Pancreas (tissue), 10 donors: Measurements from ENCODE around the gene CYP27B1. TPM values are rescaled to one million over a fixed set of nuclear protein-coding genes. Genes with fewer than 3 reads are reported as not detected.
A peak's percentile ranks its signal among the peaks of the same experiment; 100 is the strongest.
"Not testable (repeated sequence)": the region's sequence is repeated elsewhere in the genome, so short reads cannot be mapped to it uniquely, and the experiment has no call there.

Experiments
- ATAC-seq, 4 donors: fragments of 200-7000 bp; cut with Tn5 transposase; one replicate each; pipeline versions ENCODE4 v1.8.0 to v1.9.1; 2020; ENCODE audit warnings: mild to moderate bottlenecking in 4 of 4, moderate library complexity in 4 of 4
- DNase-seq, 6 donors: peaks; one replicate each; pipeline ENCODE4 v3.0.0-alpha.2; 2020
- FAIRE-seq: peaks from 2 replicates; lab custom pipeline; 2012; peaks lifted over from hg19 to GRCh38; lab: Jason Lieb, UNC
- H3K27ac ChIP-seq, 4 donors: fragments of 200-600 bp; sonication (generic); 1 replicate in 3 of 4; 2 replicates in 1 of 4; pipeline versions ENCODE4 v1.5.0 to v1.8.0; 2020
- H3K27me3 ChIP-seq, 4 donors: fragments of 200-600 bp; one replicate each; pipeline ENCODE4 v1.8.0; 2021
- H3K36me3 ChIP-seq, 3 donors: fragments of 200-600 bp; sonication (generic) in 1 of 3; one replicate each; pipeline versions ENCODE4 v1.5.0 to v1.8.0; 2020 to 2021
- H3K4me1 ChIP-seq, 3 donors: fragments of 200-600 bp; one replicate each; pipeline ENCODE4 v1.8.0; 2021
- H3K4me3 ChIP-seq, 4 donors: fragments of 200-600 bp; sonication (generic) in 2 of 4; one replicate each; pipeline versions ENCODE4 v1.5.0 to v1.8.0; 2020 to 2021
- H3K9me3 ChIP-seq, 4 donors: fragments of 200-600 bp; one replicate each; pipeline ENCODE4 v1.8.0; 2021
- WGBS, 2 donors: extraction: QIAGEN DNeasy Blood & Tissue Kit; methylation state at CpG; one replicate each; pipeline ENCODE4 v1.1.7; 2013; 5-methylcytosine and 5-hydroxymethylcytosine counted together
- intact Hi-C, 3 donors: fragments of 100-400 bp; cut with DNase I; formaldehyde crosslinking; loops; one replicate each; pipeline versions ENCODE4 v1.11.1 to v1.14.2; 2022
- polyA plus RNA-seq, 2 donors: library from polyadenylated mRNA; stranded (reverse); fragments of 200-250 nt; gene quantifications; one replicate each; pipeline ENCODE4 v1.2.3, GENCODE V29; 2013
- total RNA-seq, 6 donors: library from RNA; stranded (reverse); fragmentation: NEBNext Ultra II Directional in 4 of 6; extraction: Animal tissue kit (Norgen Biotek cat#: 25700) in 4 of 6; gene quantifications; one replicate each; pipeline versions ENCODE4 v1.2.1 to v1.2.4, GENCODE V29; 2021 to 2023
- TF ChIP-seq, protein P1 (sequence below), 4 donors: fragments of 200-600 bp; sonication (generic) in 3 of 4; IDR thresholded peaks; one replicate each; pipeline versions ENCODE4 v1.5.0 to v1.8.0; 2021; ENCODE audit warnings: antibody characterized with exemption in 4 of 4
- donor health status: healthy with polysubstance abuse.
- donor health status: DM: no; HTN: no; CAD: no; lungs with moderate emphysema.
- donor health status: DM: no; HTN: no; CAD: no.
- donor health status: control.
- donor health status: control.
- donor health status: Bipolar disorder and iron deficiency.
- donor health status: DM: yes; HTN: yes; CAD: no.
- donor health status: DM: no; HTN: no; CAD: no.
- donor health status: DM: no; HTN: no; CAD: no.
- donor health status: DM: yes; HTN: yes; CAD: no.

Gene CYP27B1
- total and polyA plus RNA-seq, 8 donors = 1.6 to 5.8 (median 3.5) TPM

DNA sequence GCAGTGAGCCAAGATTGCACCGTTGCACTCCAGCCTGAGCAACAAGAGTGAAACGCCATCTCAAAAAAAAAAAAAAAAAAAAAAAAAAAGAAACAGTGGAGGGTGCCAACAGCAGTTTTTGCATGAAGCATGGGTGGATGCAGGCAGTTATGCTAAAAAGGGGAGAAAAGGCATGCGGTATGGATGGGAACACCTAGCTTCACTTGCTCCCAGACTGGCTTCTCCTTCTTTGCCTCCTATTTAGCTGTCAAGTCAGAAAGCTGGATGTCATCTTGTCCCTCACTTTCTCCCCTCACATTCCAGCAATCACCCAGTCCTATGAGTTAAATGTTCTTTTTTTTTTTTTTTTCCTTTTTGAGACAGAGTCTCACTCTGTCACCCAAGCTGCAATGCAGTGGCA lies 8.2 kb upstream of the CYP27B1 start:
- ATAC-seq (no peak), DNase-seq (no peak), FAIRE-seq (no peak)
- 65 to 70% methylated on average over 3 of the region's 3 CpGs for WGBS, 2 donors
- Histone ChIP-seq H3K4me3 (no peak overlapping the region), H3K27ac (no peak overlapping the region), H3K9me3 (no peaks in the 10 kb centered on the region), H3K4me1 (peaks cover 6 to 17% (median 8%) of the 10 kb centered on the region in 3 donors), H3K36me3 (no peaks in the 10 kb centered on the region), H3K27me3 (no peaks in the 10 kb centered on the region)
- TF ChIP-seq, protein P1, sequence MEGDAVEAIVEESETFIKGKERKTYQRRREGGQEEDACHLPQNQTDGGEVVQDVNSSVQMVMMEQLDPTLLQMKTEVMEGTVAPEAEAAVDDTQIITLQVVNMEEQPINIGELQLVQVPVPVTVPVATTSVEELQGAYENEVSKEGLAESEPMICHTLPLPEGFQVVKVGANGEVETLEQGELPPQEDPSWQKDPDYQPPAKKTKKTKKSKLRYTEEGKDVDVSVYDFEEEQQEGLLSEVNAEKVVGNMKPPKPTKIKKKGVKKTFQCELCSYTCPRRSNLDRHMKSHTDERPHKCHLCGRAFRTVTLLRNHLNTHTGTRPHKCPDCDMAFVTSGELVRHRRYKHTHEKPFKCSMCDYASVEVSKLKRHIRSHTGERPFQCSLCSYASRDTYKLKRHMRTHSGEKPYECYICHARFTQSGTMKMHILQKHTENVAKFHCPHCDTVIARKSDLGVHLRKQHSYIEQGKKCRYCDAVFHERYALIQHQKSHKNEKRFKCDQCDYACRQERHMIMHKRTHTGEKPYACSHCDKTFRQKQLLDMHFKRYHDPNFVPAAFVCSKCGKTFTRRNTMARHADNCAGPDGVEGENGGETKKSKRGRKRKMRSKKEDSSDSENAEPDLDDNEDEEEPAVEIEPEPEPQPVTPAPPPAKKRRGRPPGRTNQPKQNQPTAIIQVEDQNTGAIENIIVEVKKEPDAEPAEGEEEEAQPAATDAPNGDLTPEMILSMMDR (IDR thresholded peaks at IDR 0.05) = no peak
- intact Hi-C loops = no loop called here

DNA sequence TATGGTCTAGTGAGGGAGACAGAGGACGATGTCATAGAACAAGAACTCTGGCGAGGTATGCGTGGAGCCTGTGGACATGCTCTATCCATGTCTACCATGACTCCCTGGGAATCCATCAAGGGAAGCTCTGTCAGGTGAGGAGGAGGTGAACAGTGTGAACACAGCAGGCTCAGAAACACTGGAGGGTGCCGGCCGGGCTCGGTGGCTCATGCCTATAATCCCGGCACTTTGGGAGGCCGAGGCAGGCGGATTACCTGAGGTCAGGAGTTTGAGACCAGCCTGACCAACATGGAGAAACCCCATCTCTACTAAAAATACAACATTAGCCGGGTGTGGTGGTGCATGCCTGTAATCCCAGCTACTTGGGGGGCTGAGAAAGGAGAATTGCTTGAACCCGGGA lies 7.8 kb upstream of the CYP27B1 start:
- intact Hi-C loops, DNase-seq, H3K9me3 ChIP-seq, H3K36me3 ChIP-seq, H3K27me3 ChIP-seq, H3K4me3 ChIP-seq, H3K27ac ChIP-seq, ATAC-seq, FAIRE-seq: not testable (repeated sequence)
- H3K4me1 ChIP-seq = peaks cover 6 to 17% (median 8%) of the 10 kb centered on the region in 3 donors
- 88 to 95% methylated on average over 11 of the region's 11 CpGs for WGBS, 2 donors

DNA sequence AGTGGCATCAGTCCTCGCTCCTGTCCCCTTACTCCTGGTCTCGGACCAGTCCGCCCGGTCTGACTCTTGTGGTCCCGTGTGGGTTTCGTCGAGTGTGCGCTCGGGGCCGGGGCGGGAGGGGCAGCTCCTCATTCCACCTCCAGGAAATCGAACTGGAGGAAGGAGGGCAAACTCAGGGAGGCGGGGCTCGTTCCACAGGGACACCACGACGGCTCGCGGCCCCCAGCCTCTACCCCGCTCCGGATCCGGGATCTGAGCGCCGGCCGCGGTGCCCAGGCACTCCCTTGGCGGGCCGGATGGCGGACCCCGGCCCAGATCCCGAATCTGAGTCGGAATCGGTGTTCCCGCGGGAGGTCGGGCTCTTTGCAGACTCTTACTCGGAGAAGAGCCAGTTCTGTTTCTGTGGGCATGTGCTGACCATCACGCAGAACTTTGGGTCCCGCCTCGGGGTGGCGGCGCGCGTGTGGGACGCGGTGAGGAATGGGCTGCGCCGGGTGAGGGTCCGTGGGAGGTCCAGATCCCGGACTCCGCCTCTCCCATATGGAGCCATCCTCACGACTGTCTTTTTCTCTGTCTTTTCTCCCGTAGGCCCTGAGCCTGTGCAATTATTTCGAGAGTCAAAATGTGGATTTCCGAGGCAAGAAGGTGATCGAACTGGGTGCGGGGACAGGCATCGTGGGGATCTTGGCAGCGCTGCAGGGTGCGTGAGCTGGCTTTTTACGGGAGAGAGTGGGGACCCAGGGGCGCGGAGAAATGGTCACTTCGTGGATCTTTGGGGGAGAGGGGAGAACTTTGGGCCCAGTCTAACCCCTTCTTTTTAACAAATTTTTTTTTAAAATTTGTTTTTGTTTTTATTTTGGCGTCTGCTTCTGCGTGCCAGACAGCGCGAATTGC lies 5.8 kb upstream of the CYP27B1 start, which contains the start of gene EEF1AKMT3:
Gene EEF1AKMT3, plus strand, starts transcription at position 186 of the 894 bp plus-strand sequence. Its CDS starts 111 bp downstream, at position 297.
- peak within 1 kb of the TSS; percentile 87 to 95 (median 92) for H3K27ac ChIP-seq
- H3K9me3 ChIP-seq = no peaks in the 10 kb centered on the region
- H3K4me1 ChIP-seq = peaks cover 6 to 13% (median 8%) of the 10 kb centered on the region in 3 donors
- peak within 1 kb of the TSS; percentile 69 to 97 (median 80) for H3K4me3 ChIP-seq
- intact Hi-C loops = no loop called here
- H3K27me3 ChIP-seq = no peaks in the 10 kb centered on the region
- DNase-seq (peak; percentile 73 to 89 (median 78)), FAIRE-seq (no peak), ATAC-seq (peak; percentile 70 to 84 (median 80))
- no peaks in the 10 kb centered on the region for H3K36me3 ChIP-seq
- 1 to 2% methylated on average over 66 to 67 of the region's 67 CpGs for WGBS, 2 donors
- TF ChIP-seq, protein P1 (IDR thresholded peaks at IDR 0.05) = no peak

DNA sequence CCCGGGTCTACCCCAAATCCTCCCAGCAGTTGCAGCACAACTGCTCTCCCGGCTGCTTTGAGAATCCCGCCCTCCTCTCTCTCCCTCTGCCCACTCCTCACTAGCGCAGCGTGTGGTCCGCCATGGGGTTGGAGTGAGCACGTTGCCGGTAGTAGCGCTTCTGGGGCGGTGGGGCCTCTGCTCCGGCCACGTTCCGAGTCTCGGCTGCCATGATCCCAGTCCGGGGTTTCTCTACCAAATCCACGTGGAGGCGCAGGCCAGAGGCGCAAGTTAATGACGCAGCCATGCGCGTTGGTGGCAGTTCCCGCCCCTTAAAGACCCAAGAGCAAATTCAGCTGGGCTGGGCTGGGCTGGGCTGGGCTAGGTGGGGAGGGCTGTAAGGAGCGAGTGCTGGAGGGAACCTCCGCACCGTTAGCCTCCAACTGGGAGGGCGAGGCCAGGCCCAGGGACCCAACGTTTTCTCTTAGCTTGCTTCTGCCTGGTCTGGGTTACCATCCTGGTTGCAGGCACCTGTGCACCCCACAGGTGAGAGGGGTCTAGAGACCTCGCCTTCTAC lies 5.1 kb upstream of the CYP27B1 start, which contains the start of gene METTL1:
Gene METTL1, minus strand, starts transcription at position 233 of the 556 bp plus-strand sequence. Its CDS starts 22 bp downstream, at position 211.
- DNase-seq = peak; percentile 92 to 97 (median 94)
- peak; percentile 91 to 97 (median 92) for ATAC-seq
- Histone ChIP-seq H3K9me3 (no peaks in the 10 kb centered on the region), H3K4me1 (peaks cover 7 to 14% (median 8%) of the 10 kb centered on the region in 3 donors), H3K4me3 (peak within 1 kb of the TSS; percentile 69 to 97 (median 80)), H3K36me3 (no peaks in the 10 kb centered on the region), H3K27ac (peak within 1 kb of the TSS; percentile 87 to 95 (median 92)), H3K27me3 (no peaks in the 10 kb centered on the region)
- intact Hi-C loops = no loop called here
- TF ChIP-seq, protein P1 (IDR thresholded peaks at IDR 0.05) = no peak
- FAIRE-seq = no peak
- WGBS, 2 donors = 0% methylated on average over 28 of the region's 28 CpGs

DNA sequence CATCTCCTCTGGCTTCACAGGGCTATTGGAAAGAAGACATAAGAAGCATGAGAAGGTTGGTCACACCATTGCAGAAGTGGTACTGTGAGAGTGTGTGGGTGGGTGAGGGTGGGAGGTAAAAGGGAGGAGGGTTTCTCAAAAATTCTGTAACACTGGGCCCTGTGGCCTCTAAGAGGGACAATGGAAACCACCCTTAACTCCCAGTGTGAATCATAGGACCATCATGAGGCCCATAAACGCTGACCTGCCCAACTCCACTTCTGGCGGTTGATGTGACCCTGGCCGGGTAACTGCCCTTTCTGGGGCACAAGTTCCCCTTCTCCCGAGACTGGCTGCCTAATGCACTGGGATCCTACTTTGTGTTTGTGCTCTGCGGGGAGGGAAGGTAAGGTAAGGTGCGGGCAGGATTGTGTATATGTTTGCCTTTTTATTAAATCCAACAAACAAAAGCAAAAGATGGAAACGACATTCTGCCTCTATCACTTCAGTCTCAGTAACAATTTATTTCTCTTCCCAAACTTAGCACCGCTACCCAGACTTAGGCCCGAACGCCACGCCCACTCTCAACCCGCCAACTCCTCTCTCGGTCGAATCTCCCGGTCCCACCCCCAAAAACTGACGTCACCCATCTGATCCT lies 4.5 kb upstream of the CYP27B1 start:
- peak; percentile 84 to 93 (median 90) for DNase-seq
- Histone ChIP-seq H3K9me3 (no peaks in the 10 kb centered on the region), H3K4me3 (peak overlapping the region; percentile 69 to 97 (median 80)), H3K36me3 (no peaks in the 10 kb centered on the region), H3K27me3 (no peaks in the 10 kb centered on the region), H3K4me1 (peaks cover 10 to 20% (median 13%) of the 10 kb centered on the region in 3 donors), H3K27ac (peak overlapping the region; percentile 87 to 95 (median 92))
- ATAC-seq = peak; percentile 66 to 83 (median 78)
- TF ChIP-seq, protein P1 (IDR thresholded peaks at IDR 0.05) = no peak
- intact Hi-C loops = no loop called here
- no peak for FAIRE-seq
- 1 to 3% methylated on average over 16 of the region's 16 CpGs for WGBS, 2 donors
